Articular chondrocyte of knee joint (primary cell): ENCODE measurements around the gene REG4. TPM values are rescaled to one million over a fixed set of nuclear protein-coding genes. Genes with fewer than 3 reads are reported as not detected.

ENCODE experiments used
- total RNA-seq: library from RNA; depleted of rRNA; stranded (reverse); fragments of >200 nt; gene quantifications from 2 replicates; pipeline ENCODE4 v1.2.3, GENCODE V29; 2012

Gene REG4
- not detected in 2 replicates for total RNA-seq

GRCh38 chr1:119811387-119811786 is at the start of gene REG4:
Gene REG4 (minus strand): TSS chr1:119811460. CDS start chr1:119808769, 2,691 bp downstream.

GRCh38 chr1:119768778-119769177 is 42.5 kb downstream of the REG4 start, which contains the start of gene HMGCS2:
Gene HMGCS2 (minus strand): TSS chr1:119768905. CDS start chr1:119768844, 61 bp downstream.

Other genes starting within 250 kb of the REG4 start
- 6.1 and 9.4 TPM in 2 replicates for gene ZNF697, start 163.2 kb downstream of the REG4 start, total RNA-seq
- 112 and 134 TPM in 2 replicates for gene PHGDH, start 99.5 kb downstream of the REG4 start, total RNA-seq
- gene HMGCS2, start 42.6 kb downstream of the REG4 start, total RNA-seq: not detected in 2 replicates
- not detected in 2 replicates for gene ADAM30, start 85.1 kb upstream of the REG4 start, total RNA-seq